D721Med (cell line): ENCODE results near the gene NAV3.

Source experiments
- DNase-seq: peaks from one replicate; pipeline ENCODE4 v3.0.0; 2011; ENCODE audit warnings: low spot score; ENCODE audit not compliant: insufficient read length
- FAIRE-seq: peaks from 2 replicates; lab custom pipeline; 2011; peaks lifted over from hg19 to GRCh38; lab: Jason Lieb, UNC
- TF ChIP-seq, protein P1 (sequence below): IDR thresholded peaks from 2 replicates; pipeline ENCODE4 v1.5.1; 2012; ENCODE audit warnings: mild to moderate bottlenecking, control low read depth; ENCODE audit not compliant: insufficient read depth; ENCODE audit errors: missing control alignments

Gene NAV3

GRCh38 chr12:78118036-78118435, 287.3 kb downstream of the NAV3 start:
- DNase-seq (no peak), FAIRE-seq (no peak)
- TF ChIP-seq, protein P1, sequence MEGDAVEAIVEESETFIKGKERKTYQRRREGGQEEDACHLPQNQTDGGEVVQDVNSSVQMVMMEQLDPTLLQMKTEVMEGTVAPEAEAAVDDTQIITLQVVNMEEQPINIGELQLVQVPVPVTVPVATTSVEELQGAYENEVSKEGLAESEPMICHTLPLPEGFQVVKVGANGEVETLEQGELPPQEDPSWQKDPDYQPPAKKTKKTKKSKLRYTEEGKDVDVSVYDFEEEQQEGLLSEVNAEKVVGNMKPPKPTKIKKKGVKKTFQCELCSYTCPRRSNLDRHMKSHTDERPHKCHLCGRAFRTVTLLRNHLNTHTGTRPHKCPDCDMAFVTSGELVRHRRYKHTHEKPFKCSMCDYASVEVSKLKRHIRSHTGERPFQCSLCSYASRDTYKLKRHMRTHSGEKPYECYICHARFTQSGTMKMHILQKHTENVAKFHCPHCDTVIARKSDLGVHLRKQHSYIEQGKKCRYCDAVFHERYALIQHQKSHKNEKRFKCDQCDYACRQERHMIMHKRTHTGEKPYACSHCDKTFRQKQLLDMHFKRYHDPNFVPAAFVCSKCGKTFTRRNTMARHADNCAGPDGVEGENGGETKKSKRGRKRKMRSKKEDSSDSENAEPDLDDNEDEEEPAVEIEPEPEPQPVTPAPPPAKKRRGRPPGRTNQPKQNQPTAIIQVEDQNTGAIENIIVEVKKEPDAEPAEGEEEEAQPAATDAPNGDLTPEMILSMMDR = peak; percentile 27

- FAIRE-seq (no peak), DNase-seq (no peak)
- TF ChIP-seq, protein P1 = no peak
Measured at GRCh38 chr12:78118486-78118885, 287.8 kb downstream of the NAV3 start.

- FAIRE-seq = no peak
- DNase-seq = no peak
- TF ChIP-seq, protein P1 = no peak
Measured at GRCh38 chr12:78119351-78119918, 288.7 kb downstream of the NAV3 start.

DNA sequence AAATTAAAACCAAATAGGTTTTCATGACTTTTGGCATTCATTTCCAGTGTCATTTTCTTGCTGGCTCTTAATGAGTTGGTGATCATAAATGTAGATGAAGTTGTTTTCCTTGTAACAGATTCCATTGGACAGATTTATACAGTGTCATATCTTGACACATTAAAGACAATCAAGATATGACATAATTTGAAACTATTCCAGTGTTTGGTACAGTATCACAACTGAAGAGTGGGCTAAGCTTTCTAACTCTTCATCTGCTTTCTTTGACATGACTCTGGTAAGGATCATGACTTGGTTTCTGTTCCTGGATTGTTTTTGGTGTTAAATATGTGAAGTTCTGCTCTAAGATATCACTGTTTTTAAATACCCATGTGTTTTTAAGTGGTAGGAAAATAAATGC, 289.6 kb downstream of the NAV3 start:
- no peak for DNase-seq
- TF ChIP-seq, protein P1 = no peak
- no peak for FAIRE-seq

DNA sequence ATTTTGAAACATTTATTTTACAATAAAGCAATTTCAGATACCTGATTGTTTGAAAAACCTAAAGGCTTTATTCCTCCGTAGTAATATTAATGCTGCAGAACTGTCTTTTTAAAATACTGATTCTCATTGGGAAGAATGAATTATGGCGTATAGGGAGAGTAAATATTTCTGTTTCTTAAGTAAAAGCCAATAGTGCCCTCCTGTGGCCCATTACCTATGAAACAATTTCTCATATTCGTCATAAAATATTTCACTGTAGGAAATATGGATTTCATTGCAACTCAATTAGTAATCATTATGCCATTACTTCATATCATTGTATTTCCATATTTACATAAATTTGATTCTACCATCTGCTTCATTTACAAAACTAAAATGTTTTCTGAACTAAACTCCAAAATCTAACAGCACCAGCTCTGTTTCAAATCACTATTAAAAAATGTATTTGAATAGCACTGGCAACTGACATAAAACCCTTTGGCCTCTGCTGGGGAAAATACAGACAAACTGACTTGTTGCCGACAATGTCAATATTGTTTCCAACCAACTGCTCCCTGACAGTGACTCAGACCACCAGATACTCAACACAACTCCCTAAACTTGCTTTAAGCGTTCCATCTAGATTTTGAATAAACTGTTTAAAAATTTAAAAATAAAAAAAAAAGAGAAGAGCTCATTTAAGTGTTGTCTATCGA, 290.3 kb downstream of the NAV3 start:
- DNase-seq = no peak

GRCh38 chr12:78121969-78122610, 291.4 kb downstream of the NAV3 start:
- DNase-seq (no peak), FAIRE-seq (no peak)
- TF ChIP-seq, protein P1 = no peak

More for the DNA sequence above, 290.3 kb downstream of the NAV3 start:
- TF ChIP-seq, protein P1 = peak; percentile 56
- FAIRE-seq = no peak
